K562 (cell line): ENCODE measurements around the gene B3GAT3. TPM values are rescaled to one million over a fixed set of nuclear protein-coding genes. Genes with fewer than 3 reads are reported as not detected.

Source experiments
- CHAMP1 ChIP-seq: fragments of 450-650 bp; IDR thresholded peaks from 2 replicates; pipeline ENCODE4 v1.6.1; 2016; ENCODE audit warnings: mild to moderate bottlenecking
- CHD1 ChIP-seq: fragments of 200-600 bp; sonication (generic); IDR thresholded peaks from one replicate; pipeline ENCODE4 v1.6.1; 2012; ENCODE audit warnings: mild to moderate bottlenecking, moderate library complexity, low read length, inconsistent platforms
- KAT7 ChIP-seq: sonication (generic); formaldehyde crosslinking; IDR thresholded peaks from 2 replicates; pipeline ENCODE4 v1.8.0; 2022; ENCODE audit warnings: missing genetic modification reagents, mild to moderate bottlenecking, borderline replicate concordance
- MAFF ChIP-seq: IDR thresholded peaks from 2 replicates; pipeline ENCODE4 v1.6.1; 2012; ENCODE audit warnings: low read length, improper control_type of control experiment
- NFYB ChIP-seq: IDR thresholded peaks from 2 replicates; pipeline ENCODE4 v1.6.1; 2011; ENCODE audit warnings: mild to moderate bottlenecking, moderate library complexity; ENCODE audit not compliant: insufficient read length; ENCODE audit errors: extremely low read depth
- NR2F6 ChIP-seq: fragments of 450-650 bp; formaldehyde crosslinking; IDR thresholded peaks from 2 replicates; pipeline ENCODE4 v1.4.0; 2020; ENCODE audit warnings: mild to moderate bottlenecking
- PHF8 ChIP-seq: fragments of 200-600 bp; sonication (generic); IDR thresholded peaks from 2 replicates; pipeline ENCODE4 v1.6.1; 2012; ENCODE audit warnings: mixed run types, mild to moderate bottlenecking, inconsistent platforms, low read length, moderate library complexity, borderline replicate concordance
- PURB ChIP-seq: sonication (generic); formaldehyde crosslinking; IDR thresholded peaks from 2 replicates; pipeline ENCODE4 v1.9.0; 2021; ENCODE audit warnings: low read depth, mild to moderate bottlenecking, missing genetic modification reagents
- RBFOX2 ChIP-seq: fragments of 200-400 bp; formaldehyde crosslinking; IDR thresholded peaks from 2 replicates; pipeline ENCODE4 v1.6.1; 2017; ENCODE audit warnings: low read depth, mild to moderate bottlenecking, low read length, moderate library complexity
- RBM17 ChIP-seq: fragments of 200-400 bp; formaldehyde crosslinking; IDR thresholded peaks from 2 replicates; pipeline ENCODE4 v1.6.1; 2017; ENCODE audit warnings: low read depth, mild to moderate bottlenecking, low read length, borderline replicate concordance
- SIN3A ChIP-seq, 2 experiments: fragments of 150-350 bp in 1 of 2; IDR thresholded peaks; 2 replicates each; pipeline ENCODE4 v1.6.1; 2011 to 2016; ENCODE audit warnings: borderline replicate concordance in 2 of 2, low read depth in 2 of 2, low read length in 2 of 2, mild to moderate bottlenecking in 2 of 2, moderate library complexity in 2 of 2; ENCODE audit not compliant: control insufficient read depth in 1 of 2
- SUPT5H ChIP-seq: fragments of 450-650 bp; IDR thresholded peaks from 2 replicates; pipeline ENCODE4 v1.6.1; 2016
- THRAP3 ChIP-seq: fragments of 450-650 bp; IDR thresholded peaks from 2 replicates; pipeline ENCODE4 v1.6.1; 2016; ENCODE audit warnings: mild to moderate bottlenecking, inconsistent platforms, borderline replicate concordance
- ZNF143 ChIP-seq: sonication (generic); formaldehyde crosslinking; IDR thresholded peaks from 2 replicates; pipeline ENCODE4 v1.9.0; 2022; ENCODE audit warnings: mild to moderate bottlenecking, missing genetic modification reagents
- ZNF318 ChIP-seq, 2 experiments: fragments of 450-650 bp; IDR thresholded peaks; 2 replicates each; pipeline ENCODE4 v1.6.1; 2016; ENCODE audit warnings: mild to moderate bottlenecking in 2 of 2, borderline replicate concordance in 1 of 2, low read depth in 1 of 2, moderate library complexity in 1 of 2
- polyA plus RNA-seq, 8 experiments: library from polyadenylated mRNA; depleted of rRNA in 4 of 8; stranded (reverse) in 5 of 8; unstranded in 3 of 8; fragments of >200 nt; fragmentation: Nextera tagmentation in 2 of 8; fragmentation: Illumina TruSeq in 1 of 8; extraction: Ambion mirVana in 2 of 8; extraction: Trizol in 1 of 8; gene quantifications; 2 replicates each; pipeline versions ENCODE4 v1.2.1 to v1.2.3, GENCODE V29; 2011 to 2014; ENCODE audit warnings: inconsistent platforms in 1 of 8, missing spikeins in 1 of 8
- total RNA-seq, 7 experiments: library from RNA; depleted of rRNA in 6 of 7; stranded (reverse); fragments of >200 nt in 6 of 7; fragmentation: Illumina TruSeq in 2 of 7; extraction: Trizol in 2 of 7; gene quantifications; 2 replicates each; pipeline versions ENCODE4 v1.2.1 to v1.2.3, GENCODE V29; 2011 to 2021; ENCODE audit warnings: low replicate concordance in 1 of 7
- TF ChIP-seq, protein P1 (sequence below): sonication (generic); formaldehyde crosslinking; IDR thresholded peaks from 2 replicates; pipeline ENCODE4 v1.8.1; 2023; ENCODE audit warnings: mild to moderate bottlenecking, missing genetic modification reagents

B3GAT3 gene
- total and polyA plus RNA-seq, 9 of the 15 experiments (the other 6 are each of a cell fraction or from before 2014, with no cell fraction given) = 0.30 to 64.0 (median 21.4) TPM

DNA sequence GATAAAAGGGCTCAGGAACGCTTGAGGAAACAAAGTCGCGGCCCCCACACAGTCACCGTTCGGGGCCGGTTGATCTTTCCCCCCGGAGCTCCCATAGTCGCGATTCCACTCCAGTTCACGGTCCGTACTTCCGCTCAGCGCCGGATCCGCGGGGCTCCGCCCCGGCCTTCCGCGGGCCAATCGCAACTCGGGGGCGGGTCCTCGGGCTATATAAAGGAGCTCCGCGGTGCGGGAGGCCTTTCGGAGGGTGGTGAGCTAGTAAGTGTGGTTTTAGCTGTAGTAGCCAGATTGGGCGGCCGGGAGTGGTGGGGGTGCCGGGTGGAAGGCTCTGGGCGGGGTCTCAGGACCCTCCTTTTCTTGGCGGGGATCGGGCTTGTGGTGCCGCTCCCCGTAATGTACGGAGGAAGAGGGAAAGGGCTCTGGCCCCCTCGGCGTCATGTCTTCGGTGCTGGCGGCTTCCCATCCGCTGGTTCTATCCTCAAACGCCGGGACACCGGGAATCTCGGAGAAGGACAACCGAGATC, 43.4 kb upstream of the B3GAT3 start, which contains the start of the genes C11orf98 and CSKMT (continued):
- peak in 1 of 2 experiments; percentile 37; a peak in 1 of 4 replicates for TF ChIP-seq ZNF318 (IDR thresholded peaks at IDR 0.05; ENCODE audit: borderline replicate concordance in 1 of 2, low read depth in 1 of 2)
- TF ChIP-seq PURB = no peak
- TF ChIP-seq NR2F6 (CRISPR knock-in tag) = peak; percentile 80
- no peak for TF ChIP-seq ZNF143
- TF ChIP-seq THRAP3 = peak; percentile 60; the same call in 1 of the 2 replicates
- TF ChIP-seq KAT7 (CRISPR knock-in tag) = no peak
- peak; percentile 93 for TF ChIP-seq NFYB
- TF ChIP-seq, protein P1, sequence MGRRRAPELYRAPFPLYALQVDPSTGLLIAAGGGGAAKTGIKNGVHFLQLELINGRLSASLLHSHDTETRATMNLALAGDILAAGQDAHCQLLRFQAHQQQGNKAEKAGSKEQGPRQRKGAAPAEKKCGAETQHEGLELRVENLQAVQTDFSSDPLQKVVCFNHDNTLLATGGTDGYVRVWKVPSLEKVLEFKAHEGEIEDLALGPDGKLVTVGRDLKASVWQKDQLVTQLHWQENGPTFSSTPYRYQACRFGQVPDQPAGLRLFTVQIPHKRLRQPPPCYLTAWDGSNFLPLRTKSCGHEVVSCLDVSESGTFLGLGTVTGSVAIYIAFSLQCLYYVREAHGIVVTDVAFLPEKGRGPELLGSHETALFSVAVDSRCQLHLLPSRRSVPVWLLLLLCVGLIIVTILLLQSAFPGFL = no peak
- TF ChIP-seq RBFOX2 = peak; percentile 100
- TF ChIP-seq MAFF = no peak
- no peak for TF ChIP-seq RBM17
- TF ChIP-seq CHD1 = no peak
- TF ChIP-seq SUPT5H = peak; percentile 100
- no peak for TF ChIP-seq CHAMP1
- TF ChIP-seq PHF8 = peak; percentile 96
- peak in 1 of 2 experiments; percentile 86; a peak in 2 of 4 replicates for TF ChIP-seq SIN3A (IDR thresholded peaks at IDR 0.05; ENCODE audit: borderline replicate concordance in 2 of 2, control insufficient read depth in 1 of 2, low read depth in 2 of 2, low read length in 2 of 2)
